HepG2 (cell line): ENCODE data around the gene HDHD3. TPM values are rescaled to one million over a fixed set of nuclear protein-coding genes. Genes with fewer than 3 reads are reported as not detected.

Experiments used
- HNRNPLL ChIP-seq: fragments of 200-400 bp; formaldehyde crosslinking; IDR thresholded peaks from 2 replicates; pipeline ENCODE4 v1.6.1; 2017; ENCODE audit warnings: mild to moderate bottlenecking, low read depth, low read length; ENCODE audit not compliant: poor library complexity, severe bottlenecking
- KAT2B ChIP-seq: fragments of 150-350 bp; IDR thresholded peaks from 2 replicates; pipeline ENCODE4 v1.6.1; 2014; ENCODE audit warnings: low read depth, low read length, borderline replicate concordance
- KAT8 ChIP-seq: IDR thresholded peaks from 2 replicates; pipeline ENCODE4 v1.6.1; 2016; ENCODE audit warnings: missing genetic modification reagents, missing compliant biosample characterization
- KMT2B ChIP-seq: IDR thresholded peaks from 2 replicates; pipeline ENCODE4 v1.6.1; 2016; ENCODE audit warnings: missing genetic modification reagents, missing compliant biosample characterization
- NCOA2 ChIP-seq: sonication (generic); formaldehyde crosslinking; IDR thresholded peaks from 2 replicates; pipeline ENCODE4 v1.8.0; 2022; ENCODE audit warnings: inconsistent platforms
- RFXAP ChIP-seq: sonication (generic); formaldehyde crosslinking; IDR thresholded peaks from 2 replicates; pipeline ENCODE4 v1.4.0; 2020; ENCODE audit warnings: missing genetic modification reagents, borderline replicate concordance
- RXRA ChIP-seq: sonication (generic); formaldehyde crosslinking; IDR thresholded peaks from 2 replicates; pipeline ENCODE4 v1.5.1; 2020; ENCODE audit warnings: missing genetic modification reagents
- SNRNP70 ChIP-seq: fragments of 200-400 bp; formaldehyde crosslinking; IDR thresholded peaks from 2 replicates; pipeline ENCODE4 v1.6.1; 2017; ENCODE audit warnings: mild to moderate bottlenecking, low read depth, low read length, moderate library complexity
- YEATS2 ChIP-seq: sonication (generic); formaldehyde crosslinking; IDR thresholded peaks from 2 replicates; pipeline ENCODE4 v1.4.0; 2020; ENCODE audit warnings: missing genetic modification reagents, borderline replicate concordance
- ZKSCAN8 ChIP-seq: IDR thresholded peaks from 2 replicates; pipeline ENCODE4 v1.6.1; 2016; ENCODE audit warnings: borderline replicate concordance, missing genetic modification reagents, missing compliant biosample characterization
- ZNF101 ChIP-seq: sonication (generic); formaldehyde crosslinking; IDR thresholded peaks from 2 replicates; pipeline ENCODE4 v1.4.0; 2020; ENCODE audit warnings: mild to moderate bottlenecking, low read depth, missing genetic modification reagents, borderline replicate concordance
- ZNF136 ChIP-seq: sonication (generic); formaldehyde crosslinking; IDR thresholded peaks from 2 replicates; pipeline ENCODE4 v1.8.1; 2022; ENCODE audit warnings: low read depth, mild to moderate bottlenecking, moderate library complexity, missing genetic modification reagents
- ZNF354B ChIP-seq: sonication (generic); formaldehyde crosslinking; IDR thresholded peaks from 2 replicates; pipeline ENCODE4 v1.8.0; 2022; ENCODE audit warnings: mild to moderate bottlenecking, missing genetic modification reagents
- polyA plus RNA-seq, 8 experiments: library from polyadenylated mRNA; depleted of rRNA in 3 of 8; stranded (reverse) in 7 of 8; unstranded in 1 of 8; fragments of >200 nt; fragmentation: Illumina TruSeq in 4 of 8; extraction: Trizol in 4 of 8; gene quantifications; 2 replicates each; pipeline versions ENCODE4 v1.2.1 to v1.2.3, GENCODE V29; 2011 to 2016; ENCODE audit warnings: low read depth in 4 of 8, missing spikeins in 1 of 8, mixed read lengths in 1 of 8; ENCODE audit not compliant: insufficient read depth in 1 of 8
- total RNA-seq, 5 experiments: library from RNA; depleted of rRNA; stranded (reverse); fragments of >200 nt; fragmentation: Illumina TruSeq; extraction: Trizol; gene quantifications; 2 replicates each; pipeline ENCODE4 v1.2.3, GENCODE V29; 2016; ENCODE audit warnings: low read depth in 1 of 5
- TF ChIP-seq, protein P1 (sequence below), 2 experiments: fragments of 450-650 bp in 1 of 2; sonication (generic) in 1 of 2; formaldehyde crosslinking; IDR thresholded peaks; 2 replicates each; pipeline versions ENCODE4 v1.5.0 to v1.8.0; 2020 to 2022; ENCODE audit warnings: mild to moderate bottlenecking in 1 of 2, missing genetic modification reagents in 1 of 2
- TF ChIP-seq, protein P2 (sequence below): sonication (generic); formaldehyde crosslinking; IDR thresholded peaks from 2 replicates; pipeline ENCODE4 v1.4.0; 2020; ENCODE audit warnings: mild to moderate bottlenecking, missing genetic modification reagents
- TF ChIP-seq, protein P3 (sequence below): sonication (generic); formaldehyde crosslinking; IDR thresholded peaks from 2 replicates; pipeline ENCODE4 v1.4.0; 2020; ENCODE audit warnings: missing genetic modification reagents
- TF ChIP-seq, protein P4 (sequence below): sonication (generic); formaldehyde crosslinking; IDR thresholded peaks from 2 replicates; pipeline ENCODE4 v1.5.0; 2020; ENCODE audit warnings: mild to moderate bottlenecking, missing genetic modification reagents, borderline replicate concordance
- TF ChIP-seq, protein P5 (sequence below): IDR thresholded peaks from 2 replicates; pipeline ENCODE4 v1.6.1; 2016; ENCODE audit warnings: mild to moderate bottlenecking
- TF ChIP-seq, protein P6 (sequence below): sonication (generic); formaldehyde crosslinking; IDR thresholded peaks from 2 replicates; pipeline ENCODE4 v1.5.1; 2020; ENCODE audit warnings: missing genetic modification reagents, mild to moderate bottlenecking, borderline replicate concordance

The HDHD3 gene
- total and polyA plus RNA-seq, 2 of the 13 experiments (the other 11 are each of a cell fraction or from before 2014, with no cell fraction given), result 23.1 to 38.5 TPM

DNA sequence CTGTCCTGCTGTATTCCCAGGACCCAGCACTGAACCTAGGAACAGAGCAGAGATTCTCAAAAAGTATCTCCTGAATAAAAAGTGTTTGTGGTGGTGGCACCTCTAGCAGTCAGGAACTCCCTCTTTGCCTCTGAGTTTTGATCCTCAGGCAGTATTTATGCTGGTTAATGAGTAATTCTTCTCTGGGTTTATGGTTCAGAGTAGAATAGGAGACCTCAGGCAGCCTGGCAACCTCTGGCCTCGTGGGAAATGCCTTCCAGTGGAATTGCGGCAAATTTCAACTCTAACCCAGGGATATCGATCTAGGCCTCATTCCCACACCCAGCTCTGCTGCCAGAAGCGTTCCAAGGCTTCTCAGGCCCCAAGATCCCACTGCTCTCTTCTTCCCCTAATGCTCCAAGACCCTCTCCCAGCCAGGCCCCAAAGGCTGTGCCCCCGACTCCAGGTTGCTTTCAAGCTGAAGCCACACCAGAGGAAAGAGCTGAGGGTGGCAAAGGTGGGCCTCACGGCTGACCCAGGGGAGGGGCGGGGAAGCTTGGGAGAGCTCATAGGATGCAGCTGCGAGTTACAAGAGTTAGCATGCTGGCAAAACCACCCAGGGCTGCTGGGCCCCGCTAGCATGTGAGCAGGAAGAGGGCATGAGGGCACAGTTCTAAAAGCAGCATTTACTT lies 10.9 kb upstream of the HDHD3 start (continued):
- TF ChIP-seq, protein P1, sequence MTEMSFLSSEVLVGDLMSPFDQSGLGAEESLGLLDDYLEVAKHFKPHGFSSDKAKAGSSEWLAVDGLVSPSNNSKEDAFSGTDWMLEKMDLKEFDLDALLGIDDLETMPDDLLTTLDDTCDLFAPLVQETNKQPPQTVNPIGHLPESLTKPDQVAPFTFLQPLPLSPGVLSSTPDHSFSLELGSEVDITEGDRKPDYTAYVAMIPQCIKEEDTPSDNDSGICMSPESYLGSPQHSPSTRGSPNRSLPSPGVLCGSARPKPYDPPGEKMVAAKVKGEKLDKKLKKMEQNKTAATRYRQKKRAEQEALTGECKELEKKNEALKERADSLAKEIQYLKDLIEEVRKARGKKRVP (CRISPR knock-in tag; IDR thresholded peaks at IDR 0.05), result no peak
- TF ChIP-seq RFXAP (CRISPR knock-in tag) (peak; percentile 89), ZKSCAN8 (CRISPR knock-in tag) (0 out of 2 replicates have a peak, but pooled peaks have one; percentile 20), RXRA (CRISPR knock-in tag) (peak; percentile 93), KAT8 (CRISPR knock-in tag) (peak; percentile 78; the same call in 1 of the 2 replicates), ZNF101 (no peak), NCOA2 (peak; percentile 64), ZNF136 (CRISPR knock-in tag) (no peak), ZNF354B (CRISPR knock-in tag) (no peak), HNRNPLL (no peak), KAT2B (peak; percentile 64; the same call in 1 of the 2 replicates), SNRNP70 (no peak), YEATS2 (CRISPR knock-in tag) (peak; percentile 48; the same call in 1 of the 2 replicates), KMT2B (CRISPR knock-in tag) (no peak)
- TF ChIP-seq, protein P2, sequence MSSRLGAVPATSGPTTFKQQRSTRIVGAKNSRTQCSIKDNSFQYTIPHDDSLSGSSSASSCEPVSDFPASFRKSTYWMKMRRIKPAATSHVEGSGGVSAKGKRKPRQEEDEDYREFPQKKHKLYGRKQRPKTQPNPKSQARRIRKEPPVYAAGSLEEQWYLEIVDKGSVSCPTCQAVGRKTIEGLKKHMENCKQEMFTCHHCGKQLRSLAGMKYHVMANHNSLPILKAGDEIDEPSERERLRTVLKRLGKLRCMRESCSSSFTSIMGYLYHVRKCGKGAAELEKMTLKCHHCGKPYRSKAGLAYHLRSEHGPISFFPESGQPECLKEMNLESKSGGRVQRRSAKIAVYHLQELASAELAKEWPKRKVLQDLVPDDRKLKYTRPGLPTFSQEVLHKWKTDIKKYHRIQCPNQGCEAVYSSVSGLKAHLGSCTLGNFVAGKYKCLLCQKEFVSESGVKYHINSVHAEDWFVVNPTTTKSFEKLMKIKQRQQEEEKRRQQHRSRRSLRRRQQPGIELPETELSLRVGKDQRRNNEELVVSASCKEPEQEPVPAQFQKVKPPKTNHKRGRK (CRISPR knock-in tag), result no peak
- TF ChIP-seq, protein P3, sequence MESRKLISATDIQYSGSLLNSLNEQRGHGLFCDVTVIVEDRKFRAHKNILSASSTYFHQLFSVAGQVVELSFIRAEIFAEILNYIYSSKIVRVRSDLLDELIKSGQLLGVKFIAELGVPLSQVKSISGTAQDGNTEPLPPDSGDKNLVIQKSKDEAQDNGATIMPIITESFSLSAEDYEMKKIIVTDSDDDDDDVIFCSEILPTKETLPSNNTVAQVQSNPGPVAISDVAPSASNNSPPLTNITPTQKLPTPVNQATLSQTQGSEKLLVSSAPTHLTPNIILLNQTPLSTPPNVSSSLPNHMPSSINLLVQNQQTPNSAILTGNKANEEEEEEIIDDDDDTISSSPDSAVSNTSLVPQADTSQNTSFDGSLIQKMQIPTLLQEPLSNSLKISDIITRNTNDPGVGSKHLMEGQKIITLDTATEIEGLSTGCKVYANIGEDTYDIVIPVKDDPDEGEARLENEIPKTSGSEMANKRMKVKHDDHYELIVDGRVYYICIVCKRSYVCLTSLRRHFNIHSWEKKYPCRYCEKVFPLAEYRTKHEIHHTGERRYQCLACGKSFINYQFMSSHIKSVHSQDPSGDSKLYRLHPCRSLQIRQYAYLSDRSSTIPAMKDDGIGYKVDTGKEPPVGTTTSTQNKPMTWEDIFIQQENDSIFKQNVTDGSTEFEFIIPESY (CRISPR knock-in tag), result no peak
- TF ChIP-seq, protein P4, sequence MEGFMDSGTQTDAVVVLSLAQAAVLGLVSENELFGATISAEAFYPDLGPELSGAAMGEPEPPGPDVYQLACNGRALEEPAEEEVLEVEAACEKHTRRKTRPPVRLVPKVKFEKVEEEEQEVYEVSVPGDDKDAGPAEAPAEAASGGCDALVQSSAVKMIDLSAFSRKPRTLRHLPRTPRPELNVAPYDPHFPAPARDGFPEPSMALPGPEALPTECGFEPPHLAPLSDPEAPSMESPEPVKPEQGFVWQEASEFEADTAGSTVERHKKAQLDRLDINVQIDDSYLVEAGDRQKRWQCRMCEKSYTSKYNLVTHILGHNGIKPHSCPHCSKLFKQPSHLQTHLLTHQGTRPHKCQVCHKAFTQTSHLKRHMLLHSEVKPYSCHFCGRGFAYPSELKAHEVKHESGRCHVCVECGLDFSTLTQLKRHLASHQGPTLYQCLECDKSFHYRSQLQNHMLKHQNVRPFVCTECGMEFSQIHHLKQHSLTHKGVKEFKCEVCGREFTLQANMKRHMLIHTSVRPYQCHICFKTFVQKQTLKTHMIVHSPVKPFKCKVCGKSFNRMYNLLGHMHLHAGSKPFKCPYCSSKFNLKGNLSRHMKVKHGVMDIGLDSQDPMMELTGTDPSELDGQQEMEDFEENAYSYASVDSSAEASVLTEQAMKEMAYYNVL (CRISPR knock-in tag), result peak; percentile 88; the same call in 1 of the 2 replicates
- TF ChIP-seq, protein P5, sequence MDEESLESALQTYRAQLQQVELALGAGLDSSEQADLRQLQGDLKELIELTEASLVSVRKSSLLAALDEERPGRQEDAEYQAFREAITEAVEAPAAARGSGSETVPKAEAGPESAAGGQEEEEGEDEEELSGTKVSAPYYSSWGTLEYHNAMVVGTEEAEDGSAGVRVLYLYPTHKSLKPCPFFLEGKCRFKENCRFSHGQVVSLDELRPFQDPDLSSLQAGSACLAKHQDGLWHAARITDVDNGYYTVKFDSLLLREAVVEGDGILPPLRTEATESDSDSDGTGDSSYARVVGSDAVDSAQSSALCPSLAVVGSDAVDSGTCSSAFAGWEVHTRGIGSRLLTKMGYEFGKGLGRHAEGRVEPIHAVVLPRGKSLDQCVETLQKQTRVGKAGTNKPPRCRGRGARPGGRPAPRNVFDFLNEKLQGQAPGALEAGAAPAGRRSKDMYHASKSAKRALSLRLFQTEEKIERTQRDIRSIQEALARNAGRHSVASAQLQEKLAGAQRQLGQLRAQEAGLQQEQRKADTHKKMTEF (CRISPR knock-in tag), result peak; percentile 87
- TF ChIP-seq, protein P6, sequence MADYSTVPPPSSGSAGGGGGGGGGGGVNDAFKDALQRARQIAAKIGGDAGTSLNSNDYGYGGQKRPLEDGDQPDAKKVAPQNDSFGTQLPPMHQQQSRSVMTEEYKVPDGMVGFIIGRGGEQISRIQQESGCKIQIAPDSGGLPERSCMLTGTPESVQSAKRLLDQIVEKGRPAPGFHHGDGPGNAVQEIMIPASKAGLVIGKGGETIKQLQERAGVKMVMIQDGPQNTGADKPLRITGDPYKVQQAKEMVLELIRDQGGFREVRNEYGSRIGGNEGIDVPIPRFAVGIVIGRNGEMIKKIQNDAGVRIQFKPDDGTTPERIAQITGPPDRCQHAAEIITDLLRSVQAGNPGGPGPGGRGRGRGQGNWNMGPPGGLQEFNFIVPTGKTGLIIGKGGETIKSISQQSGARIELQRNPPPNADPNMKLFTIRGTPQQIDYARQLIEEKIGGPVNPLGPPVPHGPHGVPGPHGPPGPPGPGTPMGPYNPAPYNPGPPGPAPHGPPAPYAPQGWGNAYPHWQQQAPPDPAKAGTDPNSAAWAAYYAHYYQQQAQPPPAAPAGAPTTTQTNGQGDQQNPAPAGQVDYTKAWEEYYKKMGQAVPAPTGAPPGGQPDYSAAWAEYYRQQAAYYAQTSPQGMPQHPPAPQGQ, result no peak
